ENCODE data around the gene RSL1D1.
"Not testable (repeated sequence)": the region's sequence is repeated elsewhere in the genome, so short reads cannot be mapped to it uniquely, and the experiment has no call there.

Gene RSL1D1

DNA sequence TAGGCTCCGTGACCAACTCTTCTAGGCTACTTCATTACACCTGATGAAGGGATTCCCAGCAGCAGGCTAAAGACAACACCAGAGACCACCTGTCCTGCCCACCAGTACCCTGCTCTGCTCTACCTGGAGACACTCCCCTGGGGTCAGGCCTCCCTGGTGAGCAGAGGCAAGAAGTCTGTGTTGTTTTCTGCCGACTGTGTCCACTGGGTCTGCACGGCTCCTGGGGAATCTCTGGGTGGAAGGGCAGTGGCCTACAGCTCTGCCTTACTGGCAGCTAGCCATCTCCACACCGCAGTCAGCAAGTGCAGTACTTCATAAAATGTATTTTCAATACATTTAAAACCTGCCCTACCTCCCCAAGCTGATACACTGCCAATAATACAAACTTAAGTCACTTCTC lies 6.8 kb downstream of the RSL1D1 start:
- no peak for DNase-seq (ENCODE audit: low read depth in 2 of 2, low spot score in 1 of 2)

DNA sequence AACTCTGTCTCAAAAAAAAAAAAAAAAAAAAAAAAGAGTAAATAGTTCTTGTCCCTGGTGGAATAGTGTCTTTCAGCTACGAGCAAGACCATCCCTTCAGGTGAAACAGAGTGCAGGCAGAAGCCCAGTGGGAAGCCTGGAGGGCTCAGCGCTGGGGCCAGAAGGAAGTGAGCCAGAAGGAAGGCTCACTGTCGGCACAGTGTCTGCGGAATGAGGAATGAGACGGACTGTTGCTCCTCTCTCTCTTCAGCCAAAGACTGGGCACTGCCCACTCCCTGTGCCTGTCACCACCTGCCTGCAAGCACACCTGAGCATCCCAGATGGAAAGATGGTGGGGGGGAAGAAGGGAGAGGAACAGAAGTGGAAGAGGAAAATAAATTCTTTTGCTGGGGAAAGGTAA lies 7.5 kb downstream of the RSL1D1 start:
- DNase-seq (ENCODE audit: low read depth in 2 of 2, low spot score in 1 of 2), result no peak

DNA sequence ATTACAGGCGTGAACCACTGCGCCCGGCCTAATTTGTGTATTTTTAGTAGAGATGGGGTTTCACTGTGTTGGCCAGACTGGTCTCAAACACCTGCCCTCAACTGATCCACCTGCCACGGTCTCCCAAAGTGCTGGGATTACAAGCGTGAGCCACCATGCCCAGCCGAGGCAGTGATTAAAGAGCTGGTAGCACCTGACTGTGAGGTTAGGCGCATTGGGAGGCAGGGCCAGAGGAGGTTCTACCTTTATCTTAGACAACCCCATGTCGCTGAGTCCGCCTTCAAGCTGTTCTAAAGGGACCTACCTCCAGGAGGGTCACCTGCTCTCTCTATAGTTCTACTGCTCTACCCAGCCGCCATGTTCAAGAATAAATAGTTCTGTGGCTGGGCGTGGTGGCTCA lies 8.1 kb downstream of the RSL1D1 start:
- no peak for DNase-seq (ENCODE audit: low read depth in 2 of 2, low spot score in 1 of 2)

- DNase-seq (ENCODE audit: low read depth in 2 of 2, low spot score in 1 of 2), result no peak
Observed at GRCh38 chr16:11841026-11841425, 10.3 kb downstream of the RSL1D1 start.

- no peak for DNase-seq (ENCODE audit: low read depth in 2 of 2, low spot score in 1 of 2)
Observed at GRCh38 chr16:11836650-11837244, 14.6 kb downstream of the RSL1D1 start.

GRCh38 chr16:11835891-11836649 lies 15.3 kb downstream of the RSL1D1 start:
- DNase-seq (ENCODE audit: low read depth in 2 of 2, low spot score in 1 of 2), result no peak

- no peak for DNase-seq (ENCODE audit: low read depth in 2 of 2, low spot score in 1 of 2)
Observed at GRCh38 chr16:11835309-11835708, 16.0 kb downstream of the RSL1D1 start.

DNA sequence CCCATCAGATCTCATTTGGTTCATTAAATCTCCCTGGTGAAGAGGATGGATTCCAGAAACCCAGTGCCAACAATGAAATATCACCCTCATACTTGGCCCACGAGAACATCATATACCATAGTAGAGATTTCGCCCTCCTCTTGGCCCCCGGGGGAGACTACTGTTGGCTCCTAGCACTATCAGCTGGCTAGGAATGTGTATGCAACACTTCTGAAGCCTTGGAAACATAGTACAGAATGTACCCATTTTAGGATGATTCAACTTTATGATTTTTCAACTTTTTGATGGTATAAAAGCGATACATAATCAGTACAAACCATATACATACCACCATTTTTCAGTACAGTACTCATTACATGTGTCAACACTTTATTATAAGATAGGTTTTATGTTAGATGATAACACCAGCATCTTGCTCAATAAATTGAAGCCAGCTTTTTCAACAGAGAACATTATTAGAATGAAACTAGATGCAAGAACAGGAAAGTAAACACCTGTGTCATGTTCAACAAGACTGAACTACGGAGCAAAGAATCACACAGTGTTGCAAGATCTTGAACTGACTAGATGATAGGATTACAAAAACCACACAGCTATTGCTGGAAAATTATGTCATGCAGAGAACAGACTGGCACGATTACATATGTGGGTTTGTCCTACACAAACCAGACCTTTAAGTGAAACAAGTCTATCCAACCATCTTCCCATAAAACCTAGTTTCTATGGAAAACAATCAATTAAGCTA lies 17.2 kb downstream of the RSL1D1 start:
- no peak for DNase-seq (ENCODE audit: low read depth in 2 of 2, low spot score in 1 of 2)

DNA sequence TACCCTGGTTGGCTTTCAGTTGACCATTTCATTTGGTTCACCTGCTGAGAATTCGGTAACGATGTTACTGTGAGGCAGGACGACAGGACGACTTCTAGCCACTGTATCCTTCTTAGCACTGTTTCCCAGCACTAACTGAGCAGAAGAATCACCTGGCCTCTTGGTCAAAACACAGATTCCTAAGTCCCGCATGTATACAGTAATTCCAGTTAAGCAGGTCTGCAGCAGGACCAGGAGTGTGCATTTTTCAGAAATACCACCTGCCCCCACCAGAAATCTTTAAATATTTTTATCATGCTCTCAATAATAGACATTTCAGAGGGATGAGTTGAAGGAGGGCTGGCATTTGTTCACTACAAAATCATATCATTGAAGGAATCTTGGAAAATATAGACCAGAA lies 22.6 kb downstream of the RSL1D1 start:
- no peak for DNase-seq (ENCODE audit: low read depth in 2 of 2, low spot score in 1 of 2)

- not testable (repeated sequence) for DNase-seq (ENCODE audit: low read depth in 2 of 2, low spot score in 1 of 2)
Observed at GRCh38 chr16:11825520-11826165, 25.7 kb downstream of the RSL1D1 start.

DNA sequence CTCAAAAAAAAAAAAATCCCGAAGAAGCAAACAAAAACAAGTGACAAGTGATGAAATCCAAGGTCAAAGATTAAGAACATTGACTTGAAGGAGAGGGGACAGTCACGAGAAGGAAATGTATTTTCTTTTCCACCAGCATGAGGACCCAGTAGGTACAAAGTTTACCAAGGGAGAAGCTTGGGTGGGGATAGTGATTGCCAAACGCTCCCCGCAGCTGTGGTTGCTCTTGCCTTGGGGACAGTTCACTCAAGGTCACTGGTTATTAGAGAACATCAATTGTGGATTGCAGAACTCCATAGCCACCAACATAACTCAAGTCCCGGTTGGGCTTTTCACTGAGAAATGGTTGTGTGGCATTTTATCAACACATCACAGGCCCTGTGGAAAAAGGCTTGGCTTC lies 27.0 kb downstream of the RSL1D1 start:
- no peak for DNase-seq (ENCODE audit: low read depth in 2 of 2, low spot score in 1 of 2)

DNA sequence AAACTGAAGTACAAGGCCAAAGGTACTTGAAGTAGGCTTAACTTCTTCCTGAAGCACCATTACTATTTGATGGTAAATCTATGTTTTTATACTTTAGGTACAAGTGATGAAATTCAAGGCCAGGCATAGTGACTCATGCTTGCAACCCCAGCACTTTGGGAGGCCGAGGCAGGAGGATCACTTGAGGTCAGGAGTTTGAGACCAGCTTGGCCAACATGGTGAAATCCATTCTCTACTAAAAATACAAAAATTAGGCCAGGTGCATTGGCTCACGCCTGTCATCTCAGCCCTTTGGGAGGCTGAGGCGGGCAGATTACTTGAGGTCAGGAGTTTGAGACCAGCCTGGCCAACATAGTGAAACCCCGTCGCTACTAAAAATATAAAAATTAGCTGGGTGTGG lies 27.7 kb downstream of the RSL1D1 start:
- DNase-seq (ENCODE audit: low read depth in 2 of 2, low spot score in 1 of 2), result not testable (repeated sequence)

- DNase-seq (ENCODE audit: low read depth in 2 of 2, low spot score in 1 of 2), result no peak
Observed at GRCh38 chr16:11819798-11820197, 31.5 kb downstream of the RSL1D1 start.

DNA sequence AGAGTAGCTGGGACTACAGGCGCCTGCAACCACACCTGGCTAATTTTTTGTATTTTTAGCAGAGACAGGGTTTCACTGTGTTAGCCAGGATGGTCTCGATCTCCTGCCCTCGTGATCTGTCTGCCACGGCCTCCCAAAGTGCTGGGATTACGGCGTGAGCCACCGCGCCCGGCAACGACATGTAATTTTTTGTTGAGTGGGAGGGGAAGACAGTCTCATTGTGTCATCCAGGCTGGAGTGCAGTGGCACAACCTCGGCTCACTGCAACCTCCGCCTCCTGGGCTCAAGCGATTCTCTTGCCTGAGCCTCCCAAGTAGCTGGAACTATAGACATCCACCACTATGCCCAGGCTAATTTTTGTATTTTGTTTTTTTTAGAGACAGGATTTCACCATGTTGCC lies 32.4 kb downstream of the RSL1D1 start:
- not testable (repeated sequence) for DNase-seq (ENCODE audit: low read depth in 2 of 2, low spot score in 1 of 2)

GRCh38 chr16:11816123-11816522 lies 35.2 kb downstream of the RSL1D1 start:
- DNase-seq (ENCODE audit: low read depth in 2 of 2, low spot score in 1 of 2), result no peak

- not testable (repeated sequence) for DNase-seq (ENCODE audit: low read depth in 2 of 2, low spot score in 1 of 2)
Observed at GRCh38 chr16:11814800-11815199, 36.5 kb downstream of the RSL1D1 start.

DNA sequence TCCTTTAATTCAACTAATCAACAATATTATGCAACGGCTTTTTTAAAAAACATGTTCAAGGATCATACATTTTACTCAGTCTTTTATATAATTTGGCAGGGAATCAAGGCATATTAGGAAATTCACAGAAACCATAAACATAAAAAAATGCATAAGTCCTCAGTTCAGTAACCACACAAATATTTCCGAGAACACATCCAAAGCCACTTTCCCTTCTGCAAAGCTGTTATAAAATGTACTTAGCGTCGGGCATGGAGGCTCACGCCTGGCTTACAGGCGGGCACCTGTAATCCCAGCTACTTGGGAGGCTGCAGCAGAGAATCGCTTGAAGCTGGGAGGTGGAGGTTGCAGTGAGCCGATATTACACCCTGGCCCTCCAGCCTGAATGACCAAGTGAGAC lies 44.6 kb downstream of the RSL1D1 start:
- DNase-seq (ENCODE audit: low read depth in 2 of 2, low spot score in 1 of 2), result no peak

- DNase-seq (ENCODE audit: low read depth in 2 of 2, low spot score in 1 of 2), result no peak
Observed at GRCh38 chr16:11805556-11805955, 45.8 kb downstream of the RSL1D1 start.

GRCh38 chr16:11801481-11802021 lies 49.8 kb downstream of the RSL1D1 start:
- no peak for DNase-seq (ENCODE audit: low read depth in 2 of 2, low spot score in 1 of 2)

DNA sequence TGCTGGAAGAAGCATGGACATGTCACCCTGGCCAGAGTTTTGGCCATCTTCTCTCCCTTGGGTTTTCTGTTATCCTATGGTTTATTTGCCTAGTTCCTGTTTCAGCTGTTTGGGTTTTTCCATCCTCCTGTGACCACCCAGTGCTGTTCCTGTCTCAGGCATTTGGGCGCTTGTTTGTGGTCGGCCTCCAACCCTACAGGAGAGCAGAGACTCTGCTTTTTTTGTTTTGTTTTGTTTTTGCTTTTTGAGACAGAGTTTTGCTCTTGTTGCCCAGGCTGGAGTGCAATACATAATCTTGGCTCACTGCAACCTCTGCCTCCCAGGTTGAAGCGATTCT lies 51.0 kb downstream of the RSL1D1 start:
- no peak for DNase-seq (ENCODE audit: low read depth in 2 of 2, low spot score in 1 of 2)

- no peak for DNase-seq (ENCODE audit: low read depth in 2 of 2, low spot score in 1 of 2)
Observed at GRCh38 chr16:11799509-11800381, 51.6 kb downstream of the RSL1D1 start.

Data from stimulated activated CD8-positive, alpha-beta memory T cell treated with anti-CD3 and anti-CD28 coated beads, Interleukin-4, amount 100 ng/mL, for 1 hour (primary cell).